GM12891 (cell line): ENCODE results near the gene SPATA6.

Source experiments
- PAX5 ChIP-seq: IDR thresholded peaks from 2 replicates; pipeline ENCODE4 v1.6.1; 2011; ENCODE audit warnings: low read length, moderate library complexity, mild to moderate bottlenecking; ENCODE audit not compliant: insufficient read depth, severe bottlenecking
- POLR2A ChIP-seq: IDR thresholded peaks from 2 replicates; pipeline ENCODE4 v1.6.1; 2011; ENCODE audit warnings: low read depth, low read length, control low read depth
- POLR2AphosphoS5 ChIP-seq: IDR thresholded peaks from 2 replicates; pipeline ENCODE4 v1.6.1; 2011; ENCODE audit warnings: low read depth, low read length, control low read depth
- POU2F2 ChIP-seq: IDR thresholded peaks from 2 replicates; pipeline ENCODE4 v1.6.1; 2011; ENCODE audit warnings: low read depth, mild to moderate bottlenecking, control low read depth, low read length, moderate library complexity
- SPI1 ChIP-seq: IDR thresholded peaks from 2 replicates; pipeline ENCODE4 v1.6.1; 2011; ENCODE audit warnings: low read depth, low read length, control low read depth
- TAF1 ChIP-seq: IDR thresholded peaks from 2 replicates; pipeline ENCODE4 v1.6.1; 2011; ENCODE audit warnings: low read depth, low read length, control low read depth

- TF ChIP-seq POLR2AphosphoS5 (no peak), POLR2A (no peak), SPI1 (no peak), TAF1 (no peak), POU2F2 (no peak), PAX5 (no peak)
These were observed 34.9 kb upstream of the SPATA6 start for GRCh38 chr1:48506870-48507269.
